ENCODE measurements around the gene ZNF618.

GRCh38 chr9:114049441-114050225 is 173.5 kb downstream of the ZNF618 start:
- no peak for TF ChIP-seq CTCF (IDR thresholded peaks at IDR 0.05)
- no peak for TF ChIP-seq POLR2AphosphoS5 (IDR thresholded peaks at IDR 0.05)
